ENCODE results near the gene L3MBTL1.

GRCh38 chr20:43590392-43591303, 83.2 kb downstream of the L3MBTL1 start, which contains the start of gene IFT52:
- TF ChIP-seq CTCF (IDR thresholded peaks at IDR 0.05) (peak in 1 of 5 experiments; percentile 12), POLR2A (IDR thresholded peaks at IDR 0.05) (peak; percentile 49)
